PC-3 (cell line): Measurements from ENCODE around the gene SPRED2. TPM values are rescaled to one million over a fixed set of nuclear protein-coding genes. Genes with fewer than 3 reads are reported as not detected.
A peak's percentile ranks its signal among the peaks of the same experiment; 100 is the strongest.

Experiments
- ATAC-seq: fragments of 200-7000 bp; cut with Tn5 transposase; 2 replicates; pipeline ENCODE4 v1.9.1; 2020; ENCODE audit warnings: mild to moderate bottlenecking, moderate library complexity
- BruUV-seq: library from RNA; stranded (reverse); fragments of 400-500 nt; replicated peaks from 2 replicates; lab custom pipeline; 2021; lab: Mats Ljungman, UMichigan
- CTCF ChIA-PET: fragments of 300-600 bp; sonication (Branson Sonifier 250); formaldehyde crosslinking; loops from one replicate; lab custom pipeline; 2022; ENCODE audit warnings: antibody characterized with exemption; lab: Charles Lee
- POLR2A ChIA-PET: fragments of 300-600 bp; sonication (Branson Sonifier 250); formaldehyde crosslinking; loops from one replicate; lab custom pipeline; 2022; ENCODE audit warnings: antibody characterized with exemption; ENCODE audit not compliant: unreplicated experiment; lab: Charles Lee
- DNase-seq: peaks from one replicate; pipeline ENCODE4 v3.0.0-alpha.2; 2015
- H2AFZ ChIP-seq: fragments of 300-600 bp; sonication (generic); 2 replicates; pipeline ENCODE4 v1.6.0; 2016; ENCODE audit warnings: antibody characterized with exemption, low read length
- H3F3A ChIP-seq: fragments of 300-600 bp; sonication (generic); one replicate; pipeline ENCODE4 v1.6.0; 2017; ENCODE audit warnings: antibody characterized with exemption, low read length, control low read depth, mild to moderate bottlenecking; ENCODE audit not compliant: unreplicated experiment
- H3K27ac ChIP-seq: fragments of 300-600 bp; sonication (generic); 2 replicates; pipeline ENCODE4 v1.5.1; 2016; ENCODE audit warnings: mild to moderate bottlenecking, low read length
- H3K27me3 ChIP-seq: fragments of 300-600 bp; sonication (generic); 2 replicates; pipeline ENCODE4 v1.6.1; 2016; ENCODE audit warnings: low read length, mixed read lengths
- H3K36me3 ChIP-seq: fragments of 300-600 bp; sonication (generic); 2 replicates; pipeline ENCODE4 v1.6.1; 2016; ENCODE audit warnings: low read depth, mixed run types, low read length, mixed read lengths
- H3K4me1 ChIP-seq: fragments of 300-600 bp; sonication (generic); 2 replicates; pipeline ENCODE4 v1.5.1; 2016; ENCODE audit warnings: low read length; ENCODE audit not compliant: insufficient read depth
- H3K4me2 ChIP-seq: fragments of 300-600 bp; sonication (generic); 2 replicates; pipeline ENCODE4 v1.6.0; 2016; ENCODE audit warnings: low read length
- H3K4me3 ChIP-seq: fragments of 300-600 bp; sonication (generic); 2 replicates; pipeline ENCODE4 v1.5.1; 2016; ENCODE audit warnings: mild to moderate bottlenecking, low read length, mixed read lengths
- H3K79me2 ChIP-seq: fragments of 300-600 bp; sonication (generic); 2 replicates; pipeline ENCODE4 v1.6.1; 2017; ENCODE audit warnings: low read length, mixed read lengths
- H3K9ac ChIP-seq: fragments of 300-600 bp; sonication (generic); 2 replicates; pipeline ENCODE4 v1.6.0; 2016; ENCODE audit warnings: mild to moderate bottlenecking, low read length
- H3K9me2 ChIP-seq: fragments of 300-600 bp; sonication (generic); replicated peaks from 2 replicates; pipeline ENCODE4 v1.6.1; 2016; ENCODE audit warnings: mixed run types, low read length, mixed read lengths
- H3K9me3 ChIP-seq: fragments of 300-600 bp; sonication (generic); 2 replicates; pipeline ENCODE4 v1.6.1; 2016; ENCODE audit warnings: low read length, mixed read lengths
- H4K20me1 ChIP-seq: fragments of 300-600 bp; sonication (generic); 2 replicates; pipeline ENCODE4 v1.6.1; 2016; ENCODE audit warnings: low read length, mixed read lengths
- EZH2 ChIP-seq: fragments of 300-600 bp; sonication (generic); IDR thresholded peaks from one replicate; pipeline ENCODE4 v1.6.1; 2017; ENCODE audit warnings: antibody characterized with exemption, mild to moderate bottlenecking, low read length; ENCODE audit not compliant: unreplicated experiment
- EZH2phosphoT487 ChIP-seq: fragments of 300-600 bp; sonication (generic); IDR thresholded peaks from 2 replicates; pipeline ENCODE4 v1.6.1; 2018; ENCODE audit warnings: mild to moderate bottlenecking, antibody characterized with exemption, low read length, borderline replicate concordance
- intact Hi-C: fragments of 100-400 bp; cut with micrococcal nuclease; formaldehyde crosslinking; loops from 2 replicates; pipeline ENCODE4 v1.9.0; 2023
- total RNA-seq: library from RNA; depleted of rRNA; stranded (reverse); fragments of >200 nt; gene quantifications from 2 replicates; pipeline ENCODE4 v1.2.3, GENCODE V29; 2014
- TF ChIP-seq, protein P1 (sequence below): fragments of 300-600 bp; sonication (generic); conservative IDR thresholded peaks from 2 replicates; pipeline ENCODE4 v1.5.1; 2017; ENCODE audit warnings: antibody characterized with exemption, low read depth, mild to moderate bottlenecking, low read length

The SPRED2 gene
- total RNA-seq, 1 experiment from 2014 or later = 16.2 TPM

DNA sequence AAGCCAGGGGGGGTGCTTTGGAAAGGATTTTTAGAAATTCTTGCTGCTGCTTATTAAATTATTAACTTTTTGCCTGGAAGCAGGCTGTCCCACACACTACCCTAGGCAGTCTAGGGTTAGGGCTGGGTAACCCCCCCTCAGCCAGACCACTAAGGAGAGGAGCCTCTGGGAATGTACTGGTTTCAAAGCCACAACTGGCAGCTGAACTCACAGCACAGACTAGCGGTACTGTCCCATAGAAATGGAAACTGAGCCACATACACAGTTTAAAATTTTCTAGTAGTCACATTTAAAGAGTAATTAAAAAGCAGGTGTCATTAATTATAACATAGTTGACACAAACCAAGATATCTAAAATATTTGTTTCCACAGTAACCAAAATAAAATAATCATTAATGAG is 50.1 kb downstream of the SPRED2 start:
- H3K27me3 ChIP-seq = no peaks in the 10 kb centered on the region
- H3K36me3 ChIP-seq = no peaks in the 10 kb centered on the region; the same call in 1 of the 2 replicates
- H4K20me1 ChIP-seq = no peaks in the 10 kb centered on the region
- H2AFZ ChIP-seq = no peak overlapping the region
- ChIA-PET POLR2A (interaction anchor here (0.6 to 1.8 kb wide), 4 partner anchors 14 to 155 kb away, joined by 4 to 9 read pairs (median 6); partner anchors contain the start of gene ACTR2), CTCF (interaction anchor here (0.6 to 1.1 kb wide), 3 partner anchors 15 to 464 kb away, joined by 3 to 4 read pairs (median 3); no protein-coding TSS in a partner anchor)
- H3K4me2 ChIP-seq = peak overlapping the region; percentile 51
- peak overlapping the region; percentile 94 for H3K27ac ChIP-seq
- peaks cover 10% of the 10 kb centered on the region for H3F3A ChIP-seq
- H3K9me3 ChIP-seq = no peaks in the 10 kb centered on the region
- DNase-seq = no peak
- H3K4me1 ChIP-seq = peaks cover 81% of the 10 kb centered on the region
- no peaks in the 10 kb centered on the region for H3K9me2 ChIP-seq
- H3K4me3 ChIP-seq = no peak overlapping the region; the same call in 1 of the 2 replicates
- H3K9ac ChIP-seq = peak overlapping the region; percentile 5
- peaks cover 80% of the 10 kb centered on the region for H3K79me2 ChIP-seq
- TF ChIP-seq, protein P1, sequence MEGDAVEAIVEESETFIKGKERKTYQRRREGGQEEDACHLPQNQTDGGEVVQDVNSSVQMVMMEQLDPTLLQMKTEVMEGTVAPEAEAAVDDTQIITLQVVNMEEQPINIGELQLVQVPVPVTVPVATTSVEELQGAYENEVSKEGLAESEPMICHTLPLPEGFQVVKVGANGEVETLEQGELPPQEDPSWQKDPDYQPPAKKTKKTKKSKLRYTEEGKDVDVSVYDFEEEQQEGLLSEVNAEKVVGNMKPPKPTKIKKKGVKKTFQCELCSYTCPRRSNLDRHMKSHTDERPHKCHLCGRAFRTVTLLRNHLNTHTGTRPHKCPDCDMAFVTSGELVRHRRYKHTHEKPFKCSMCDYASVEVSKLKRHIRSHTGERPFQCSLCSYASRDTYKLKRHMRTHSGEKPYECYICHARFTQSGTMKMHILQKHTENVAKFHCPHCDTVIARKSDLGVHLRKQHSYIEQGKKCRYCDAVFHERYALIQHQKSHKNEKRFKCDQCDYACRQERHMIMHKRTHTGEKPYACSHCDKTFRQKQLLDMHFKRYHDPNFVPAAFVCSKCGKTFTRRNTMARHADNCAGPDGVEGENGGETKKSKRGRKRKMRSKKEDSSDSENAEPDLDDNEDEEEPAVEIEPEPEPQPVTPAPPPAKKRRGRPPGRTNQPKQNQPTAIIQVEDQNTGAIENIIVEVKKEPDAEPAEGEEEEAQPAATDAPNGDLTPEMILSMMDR = no peak
- TF ChIP-seq EZH2phosphoT487 (no peak), EZH2 (no peak)
- no peak for ATAC-seq
- BruUV-seq = no TSS peak
- intact Hi-C loops = loop anchor here (1.0 to 5.0 kb wide), 4 partner anchors 14 to 191 kb away; no protein-coding TSS in a partner anchor

DNA sequence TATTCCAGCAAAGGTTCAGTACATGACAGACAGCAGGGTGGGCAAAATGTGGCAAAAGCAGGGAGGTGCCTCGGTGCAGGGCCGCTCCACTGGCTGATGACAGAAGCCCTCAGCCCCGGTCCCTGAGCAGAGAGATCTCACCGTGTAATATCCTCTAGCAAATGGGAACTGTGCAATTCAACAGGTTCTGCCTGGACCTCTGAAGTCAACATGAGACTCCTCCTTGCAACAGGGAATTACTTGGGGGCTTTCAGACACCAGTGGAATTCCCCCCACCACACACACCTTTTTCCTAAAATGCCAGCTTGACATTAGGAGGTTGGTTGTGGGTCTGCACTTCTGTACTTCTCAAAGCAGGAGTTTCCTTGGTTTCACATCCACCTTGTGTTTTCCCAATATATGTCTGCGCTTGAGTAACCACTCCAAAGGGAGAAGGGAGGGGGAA is 50.8 kb downstream of the SPRED2 start:
- H4K20me1 ChIP-seq = no peaks in the 10 kb centered on the region
- H2AFZ ChIP-seq = no peak overlapping the region
- ChIA-PET CTCF (no interaction called here), POLR2A (no interaction called here)
- H3K9ac ChIP-seq = no peak overlapping the region
- BruUV-seq = no TSS peak
- peaks cover 10% of the 10 kb centered on the region for H3F3A ChIP-seq
- H3K4me1 ChIP-seq = peaks cover 86% of the 10 kb centered on the region
- no peak overlapping the region for H3K4me3 ChIP-seq
- peak overlapping the region; percentile 51; the same call in 1 of the 2 replicates for H3K4me2 ChIP-seq
- ATAC-seq = no peak
- TF ChIP-seq EZH2 (no peak), EZH2phosphoT487 (no peak)
- TF ChIP-seq, protein P1 = no peak
- no peak for DNase-seq
- intact Hi-C loops = loop anchor here (1.0 to 5.0 kb wide), 4 partner anchors 15 to 192 kb away; no protein-coding TSS in a partner anchor
- no peaks in the 10 kb centered on the region; the same call in 1 of the 2 replicates for H3K36me3 ChIP-seq
- no peaks in the 10 kb centered on the region for H3K9me3 ChIP-seq
- no peaks in the 10 kb centered on the region for H3K9me2 ChIP-seq
- peaks cover 79% of the 10 kb centered on the region for H3K79me2 ChIP-seq
- no peaks in the 10 kb centered on the region for H3K27me3 ChIP-seq
- no peak overlapping the region for H3K27ac ChIP-seq

DNA sequence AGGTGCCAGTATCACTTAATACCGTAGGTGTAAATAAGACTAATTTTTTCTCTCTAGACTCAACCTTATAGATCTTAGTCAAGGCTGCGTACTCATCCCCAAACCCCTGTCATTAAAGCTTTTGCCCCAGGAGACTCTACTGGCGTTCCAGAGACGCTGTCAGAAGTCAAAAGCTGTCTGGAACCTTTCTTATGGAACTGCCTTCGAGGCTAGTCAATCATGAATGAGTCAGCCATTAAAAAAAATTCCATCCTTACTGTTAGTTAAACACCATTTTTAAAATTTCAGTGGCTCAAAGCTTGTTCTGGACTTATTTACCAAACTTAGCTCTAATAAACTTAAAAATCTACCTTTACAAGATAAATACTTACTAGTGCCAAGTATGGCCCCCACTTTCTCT is 52.1 kb downstream of the SPRED2 start:
- H2AFZ ChIP-seq = no peak overlapping the region
- peak overlapping the region; percentile 27; the same call in 1 of the 2 replicates for H3K27ac ChIP-seq
- H3K9me2 ChIP-seq = no peaks in the 10 kb centered on the region
- intact Hi-C loops = loop anchor here (5.0 kb wide), 2 partner anchors 58 to 118 kb away; no protein-coding TSS in a partner anchor
- ChIA-PET POLR2A (interaction anchor here (0.6 kb wide), 1 partner anchor 16 kb away, joined by 5 read pairs; no protein-coding TSS in a partner anchor), CTCF (interaction anchor here (0.6 kb wide), 1 partner anchor 16 kb away, joined by 3 read pairs; no protein-coding TSS in a partner anchor)
- H3K4me1 ChIP-seq = peaks cover 80% of the 10 kb centered on the region
- TF ChIP-seq EZH2phosphoT487 = no peak
- H4K20me1 ChIP-seq = no peaks in the 10 kb centered on the region
- H3K4me2 ChIP-seq = peak overlapping the region; percentile 23; the same call in 1 of the 2 replicates
- H3K9ac ChIP-seq = no peak overlapping the region
- H3K4me3 ChIP-seq = no peak overlapping the region
- H3K79me2 ChIP-seq = peaks cover 79% of the 10 kb centered on the region
- no peaks in the 10 kb centered on the region for H3K9me3 ChIP-seq
- DNase-seq = peak; percentile 68
- H3K36me3 ChIP-seq = no peaks in the 10 kb centered on the region; the same call in 1 of the 2 replicates
- no TSS peak for BruUV-seq
- no peaks in the 10 kb centered on the region for H3K27me3 ChIP-seq
- peaks cover 10% of the 10 kb centered on the region for H3F3A ChIP-seq
- no peak for ATAC-seq
